HepG2 (cell line): ENCODE results near the gene SLC25A10. TPM values are rescaled to one million over a fixed set of nuclear protein-coding genes. Genes with fewer than 3 reads are reported as not detected.

Experiments used
- ATRX ChIP-seq: sonication (generic); formaldehyde crosslinking; IDR thresholded peaks from 2 replicates; pipeline ENCODE4 v1.4.0; 2020; ENCODE audit warnings: missing genetic modification reagents, borderline replicate concordance
- CBFB ChIP-seq: sonication (generic); formaldehyde crosslinking; IDR thresholded peaks from 2 replicates; pipeline ENCODE4 v1.4.0; 2020; ENCODE audit warnings: missing genetic modification reagents
- FOSL2 ChIP-seq: sonication (generic); formaldehyde crosslinking; IDR thresholded peaks from 2 replicates; pipeline ENCODE4 v1.4.0; 2020; ENCODE audit warnings: missing genetic modification reagents
- FOXP1 ChIP-seq, 2 experiments: fragments of 450-650 bp in 1 of 2; IDR thresholded peaks; 2 replicates each; pipeline ENCODE4 v1.6.1; 2017 to 2018; ENCODE audit warnings: antibody characterized with exemption in 1 of 2
- KLF6 ChIP-seq: IDR thresholded peaks from 2 replicates; pipeline ENCODE4 v1.8.0; 2016; ENCODE audit warnings: missing biosample characterization, missing genetic modification reagents
- MAFK ChIP-seq, 2 experiments: IDR thresholded peaks in 1 of 2; conservative IDR thresholded peaks in 1 of 2; 2 replicates each; pipeline ENCODE4 v1.6.1; 2011; ENCODE audit warnings: improper control_type of control experiment in 2 of 2, low read length in 2 of 2
- NCOA1 ChIP-seq: sonication (generic); formaldehyde crosslinking; IDR thresholded peaks from 2 replicates; pipeline ENCODE4 v1.9.0; 2021; ENCODE audit warnings: missing genetic modification reagents
- POLR2AphosphoS5 ChIP-seq: IDR thresholded peaks from 2 replicates; pipeline ENCODE4 v1.6.1; 2012; ENCODE audit warnings: low read depth, low read length
- RAD21 ChIP-seq: fragments of 450-650 bp; formaldehyde crosslinking; IDR thresholded peaks from 2 replicates; pipeline ENCODE4 v1.5.0; 2020; ENCODE audit warnings: mild to moderate bottlenecking
- RBFOX2 ChIP-seq: fragments of 200-400 bp; formaldehyde crosslinking; IDR thresholded peaks from 2 replicates; pipeline ENCODE4 v1.6.1; 2017; ENCODE audit warnings: low read depth, mild to moderate bottlenecking, low read length
- RFX5 ChIP-seq: IDR thresholded peaks from 2 replicates; pipeline ENCODE4 v1.6.1; 2011; ENCODE audit warnings: low read depth, low read length, improper control_type of control experiment
- STAG1 ChIP-seq: sonication (generic); formaldehyde crosslinking; IDR thresholded peaks from 2 replicates; pipeline ENCODE4 v1.4.0; 2020; ENCODE audit warnings: missing genetic modification reagents
- ZBTB7B ChIP-seq: sonication (generic); formaldehyde crosslinking; IDR thresholded peaks from 2 replicates; pipeline ENCODE4 v1.4.0; 2020; ENCODE audit warnings: missing genetic modification reagents
- ZNF253 ChIP-seq: sonication (generic); formaldehyde crosslinking; IDR thresholded peaks from 2 replicates; pipeline ENCODE4 v1.8.0; 2022; ENCODE audit warnings: mild to moderate bottlenecking, missing genetic modification reagents, borderline replicate concordance
- ZNF549 ChIP-seq: sonication (generic); formaldehyde crosslinking; IDR thresholded peaks from 2 replicates; pipeline ENCODE4 v1.5.0; 2020; ENCODE audit warnings: missing genetic modification reagents
- ZNF550 ChIP-seq: sonication (generic); formaldehyde crosslinking; IDR thresholded peaks from 2 replicates; pipeline ENCODE4 v1.4.0; 2020; ENCODE audit warnings: mild to moderate bottlenecking, missing genetic modification reagents, borderline replicate concordance
- ZNF749 ChIP-seq: sonication (generic); formaldehyde crosslinking; IDR thresholded peaks from 2 replicates; pipeline ENCODE4 v1.8.0; 2022; ENCODE audit warnings: mild to moderate bottlenecking, missing genetic modification reagents, moderate library complexity, borderline replicate concordance
- ZNF780A ChIP-seq: sonication (generic); formaldehyde crosslinking; IDR thresholded peaks from 2 replicates; pipeline ENCODE4 v1.8.0; 2022; ENCODE audit warnings: mild to moderate bottlenecking, missing genetic modification reagents, moderate library complexity
- ZNF790 ChIP-seq: sonication (generic); formaldehyde crosslinking; IDR thresholded peaks from 2 replicates; pipeline ENCODE4 v1.8.0; 2022; ENCODE audit warnings: missing genetic modification reagents, mild to moderate bottlenecking, borderline replicate concordance
- ZNF839 ChIP-seq: sonication (generic); formaldehyde crosslinking; IDR thresholded peaks from 2 replicates; pipeline ENCODE4 v1.4.0; 2020; ENCODE audit warnings: missing genetic modification reagents, mild to moderate bottlenecking, borderline replicate concordance
- polyA plus RNA-seq, 8 experiments: library from polyadenylated mRNA; depleted of rRNA in 3 of 8; stranded (reverse) in 7 of 8; unstranded in 1 of 8; fragments of >200 nt; fragmentation: Illumina TruSeq in 4 of 8; extraction: Trizol in 4 of 8; gene quantifications; 2 replicates each; pipeline versions ENCODE4 v1.2.1 to v1.2.3, GENCODE V29; 2011 to 2016; ENCODE audit warnings: low read depth in 4 of 8, missing spikeins in 1 of 8, mixed read lengths in 1 of 8; ENCODE audit not compliant: insufficient read depth in 1 of 8
- total RNA-seq, 5 experiments: library from RNA; depleted of rRNA; stranded (reverse); fragments of >200 nt; fragmentation: Illumina TruSeq; extraction: Trizol; gene quantifications; 2 replicates each; pipeline ENCODE4 v1.2.3, GENCODE V29; 2016; ENCODE audit warnings: low read depth in 1 of 5
- TF ChIP-seq, protein P1 (sequence below): sonication (generic); formaldehyde crosslinking; IDR thresholded peaks from 2 replicates; pipeline ENCODE4 v1.8.1; 2022; ENCODE audit warnings: low read depth, mild to moderate bottlenecking, missing genetic modification reagents
- TF ChIP-seq, protein P2 (sequence below): sonication (generic); formaldehyde crosslinking; IDR thresholded peaks from 2 replicates; pipeline ENCODE4 v1.8.1; 2023; ENCODE audit warnings: mild to moderate bottlenecking, missing genetic modification reagents
- TF ChIP-seq, protein P3 (sequence below): sonication (generic); formaldehyde crosslinking; IDR thresholded peaks from 2 replicates; pipeline ENCODE4 v1.4.0; 2020; ENCODE audit warnings: missing genetic modification reagents; ENCODE audit errors: not compliant biosample characterization

The SLC25A10 gene
- total and polyA plus RNA-seq, 2 of the 13 experiments (the other 11 are each of a cell fraction or from before 2014, with no cell fraction given) = 46.5 to 140 TPM

DNA sequence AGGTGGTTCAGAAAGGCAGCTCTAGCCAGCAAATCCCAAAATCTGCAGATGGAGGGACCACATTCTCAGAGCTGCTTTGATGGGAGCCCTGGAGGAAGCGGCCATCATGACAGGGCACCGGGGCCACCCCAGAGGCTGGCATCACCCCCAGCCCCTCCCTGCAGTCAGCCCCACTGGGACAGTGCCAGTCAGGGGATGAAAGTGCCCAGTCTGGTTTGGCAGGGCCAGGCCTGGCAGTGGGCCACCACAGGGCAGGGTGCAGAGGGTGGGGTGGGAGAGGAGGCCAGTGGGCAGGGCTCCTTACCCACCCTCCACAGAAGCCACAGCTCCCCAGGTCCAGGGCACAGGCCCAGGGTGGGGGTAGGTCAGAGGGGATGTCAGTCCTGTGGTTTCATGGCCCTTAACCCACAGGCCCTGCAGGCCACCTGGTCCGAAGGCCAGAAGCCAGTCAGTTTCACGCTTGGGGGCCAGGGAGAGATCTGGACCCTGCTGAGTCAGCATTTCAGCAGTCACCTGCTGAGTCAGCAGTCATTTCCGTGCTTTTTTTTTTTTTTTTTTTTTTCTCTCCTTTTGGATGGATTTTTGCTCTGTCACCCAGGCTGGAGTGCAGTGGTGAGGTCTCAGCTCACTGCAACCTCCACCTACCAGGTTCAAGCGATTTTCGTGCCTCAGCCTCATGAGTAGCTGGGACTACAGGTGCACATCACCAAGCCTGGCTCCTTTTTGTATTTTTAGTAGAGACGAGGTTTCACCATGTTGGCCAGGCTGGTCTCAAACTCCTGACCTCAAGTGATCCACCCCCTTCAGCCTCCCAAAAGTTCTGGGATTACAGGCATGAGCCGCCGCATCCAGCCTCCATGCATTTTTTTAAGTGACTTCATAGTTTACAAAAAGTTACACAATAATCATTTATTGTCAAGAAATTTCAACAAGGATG lies 10.4 kb downstream of the SLC25A10 start (continued):
- TF ChIP-seq ZNF790 (CRISPR knock-in tag) (no peak), MAFK (conservative IDR thresholded peaks at IDR 0.05 in 1 of 2, IDR thresholded peaks at IDR 0.05 in 1 of 2; ENCODE audit: low read length in 2 of 2) (peak; percentile 100), ZNF253 (CRISPR knock-in tag) (no peak), NCOA1 (CRISPR knock-in tag) (0 out of 2 replicates have a peak, but pooled peaks have one; percentile 13), ZNF780A (CRISPR knock-in tag) (no peak), ZNF549 (no peak), KLF6 (no peak), FOXP1 (IDR thresholded peaks at IDR 0.05) (no peak), FOXP1 (CRISPR knock-in tag; IDR thresholded peaks at IDR 0.05) (no peak), POLR2AphosphoS5 (0 out of 2 replicates have a peak, but pooled peaks have one; percentile 15), ZNF839 (CRISPR knock-in tag) (no peak), ZBTB7B (CRISPR knock-in tag) (no peak), CBFB (CRISPR knock-in tag) (0 out of 2 replicates have a peak, but pooled peaks have one; percentile 29), FOSL2 (CRISPR knock-in tag) (no peak), ZNF749 (CRISPR knock-in tag) (peak; percentile 69; the same call in 1 of the 2 replicates), ATRX (no peak), RBFOX2 (peak; percentile 54; the same call in 1 of the 2 replicates), ZNF550 (CRISPR knock-in tag) (0 out of 2 replicates have a peak, but pooled peaks have one; percentile 45), RAD21 (CRISPR knock-in tag) (0 out of 2 replicates have a peak, but pooled peaks have one; percentile 13), STAG1 (CRISPR knock-in tag) (no peak), RFX5 (peak; percentile 77; the same call in 1 of the 2 replicates)
- TF ChIP-seq, protein P1, sequence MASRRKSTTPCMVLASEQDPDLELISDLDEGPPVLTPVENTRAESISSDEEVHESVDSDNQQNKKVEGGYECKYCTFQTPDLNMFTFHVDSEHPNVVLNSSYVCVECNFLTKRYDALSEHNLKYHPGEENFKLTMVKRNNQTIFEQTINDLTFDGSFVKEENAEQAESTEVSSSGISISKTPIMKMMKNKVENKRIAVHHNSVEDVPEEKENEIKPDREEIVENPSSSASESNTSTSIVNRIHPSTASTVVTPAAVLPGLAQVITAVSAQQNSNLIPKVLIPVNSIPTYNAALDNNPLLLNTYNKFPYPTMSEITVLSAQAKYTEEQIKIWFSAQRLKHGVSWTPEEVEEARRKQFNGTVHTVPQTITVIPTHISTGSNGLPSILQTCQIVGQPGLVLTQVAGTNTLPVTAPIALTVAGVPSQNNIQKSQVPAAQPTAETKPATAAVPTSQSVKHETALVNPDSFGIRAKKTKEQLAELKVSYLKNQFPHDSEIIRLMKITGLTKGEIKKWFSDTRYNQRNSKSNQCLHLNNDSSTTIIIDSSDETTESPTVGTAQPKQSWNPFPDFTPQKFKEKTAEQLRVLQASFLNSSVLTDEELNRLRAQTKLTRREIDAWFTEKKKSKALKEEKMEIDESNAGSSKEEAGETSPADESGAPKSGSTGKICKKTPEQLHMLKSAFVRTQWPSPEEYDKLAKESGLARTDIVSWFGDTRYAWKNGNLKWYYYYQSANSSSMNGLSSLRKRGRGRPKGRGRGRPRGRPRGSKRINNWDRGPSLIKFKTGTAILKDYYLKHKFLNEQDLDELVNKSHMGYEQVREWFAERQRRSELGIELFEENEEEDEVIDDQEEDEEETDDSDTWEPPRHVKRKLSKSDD = peak; percentile 67; the same call in 1 of the 2 replicates
- TF ChIP-seq, protein P2, sequence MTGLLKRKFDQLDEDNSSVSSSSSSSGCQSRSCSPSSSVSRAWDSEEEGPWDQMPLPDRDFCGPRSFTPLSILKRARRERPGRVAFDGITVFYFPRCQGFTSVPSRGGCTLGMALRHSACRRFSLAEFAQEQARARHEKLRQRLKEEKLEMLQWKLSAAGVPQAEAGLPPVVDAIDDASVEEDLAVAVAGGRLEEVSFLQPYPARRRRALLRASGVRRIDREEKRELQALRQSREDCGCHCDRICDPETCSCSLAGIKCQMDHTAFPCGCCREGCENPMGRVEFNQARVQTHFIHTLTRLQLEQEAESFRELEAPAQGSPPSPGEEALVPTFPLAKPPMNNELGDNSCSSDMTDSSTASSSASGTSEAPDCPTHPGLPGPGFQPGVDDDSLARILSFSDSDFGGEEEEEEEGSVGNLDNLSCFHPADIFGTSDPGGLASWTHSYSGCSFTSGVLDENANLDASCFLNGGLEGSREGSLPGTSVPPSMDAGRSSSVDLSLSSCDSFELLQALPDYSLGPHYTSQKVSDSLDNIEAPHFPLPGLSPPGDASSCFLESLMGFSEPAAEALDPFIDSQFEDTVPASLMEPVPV (CRISPR knock-in tag) = 0 out of 2 replicates have a peak, but pooled peaks have one; percentile 17
- TF ChIP-seq, protein P3, sequence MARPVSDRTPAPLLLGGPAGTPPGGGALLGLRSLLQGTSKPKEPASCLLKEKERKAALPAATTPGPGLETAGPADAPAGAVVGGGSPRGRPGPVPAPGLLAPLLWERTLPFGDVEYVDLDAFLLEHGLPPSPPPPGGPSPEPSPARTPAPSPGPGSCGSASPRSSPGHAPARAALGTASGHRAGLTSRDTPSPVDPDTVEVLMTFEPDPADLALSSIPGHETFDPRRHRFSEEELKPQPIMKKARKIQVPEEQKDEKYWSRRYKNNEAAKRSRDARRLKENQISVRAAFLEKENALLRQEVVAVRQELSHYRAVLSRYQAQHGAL (CRISPR knock-in tag) = no peak
